Measurements from ENCODE around the gene FSTL4.
"Not testable (repeated sequence)": the region's sequence is repeated elsewhere in the genome, so short reads cannot be mapped to it uniquely, and the experiment has no call there.

Gene FSTL4

DNA sequence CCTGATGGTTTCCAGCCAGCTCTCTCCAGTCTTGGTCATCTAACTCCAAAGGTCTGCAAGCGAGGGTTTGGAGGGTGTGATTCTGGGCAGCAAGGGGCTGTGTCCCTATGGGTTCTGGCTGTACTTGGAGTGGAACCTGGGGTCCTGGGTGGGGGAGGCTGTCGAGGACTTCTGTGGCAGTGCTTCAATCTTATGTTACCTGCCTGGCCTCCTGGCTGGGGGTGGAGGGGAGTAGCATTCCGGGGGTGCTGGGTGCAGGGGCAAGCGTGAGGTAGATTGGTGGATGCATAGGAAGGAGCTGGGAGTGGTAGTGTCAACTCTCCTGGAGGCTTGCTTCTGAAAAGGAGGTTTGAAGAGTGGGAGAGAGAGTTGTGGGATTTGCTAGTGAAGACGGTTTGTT is 417.1 kb downstream of the FSTL4 start:
- DNase-seq (ENCODE audit: low spot score): no peak
- TF ChIP-seq CTCF (IDR thresholded peaks at IDR 0.05; ENCODE audit: borderline replicate concordance, control extremely low read depth, extremely low read depth, insufficient read depth, missing control alignments): no peak
- in situ Hi-C loops (cut with MboI; ENCODE audit: low sequenced_read_pairs, unreplicated experiment): no loop called here

- TF ChIP-seq CTCF (IDR thresholded peaks at IDR 0.05; ENCODE audit: borderline replicate concordance, control extremely low read depth, extremely low read depth, insufficient read depth, missing control alignments): no peak
- DNase-seq (ENCODE audit: low spot score): no peak
- in situ Hi-C loops (cut with MboI; ENCODE audit: low sequenced_read_pairs, unreplicated experiment): no loop called here
Observed at GRCh38 chr5:133193794-133194193, 418.5 kb downstream of the FSTL4 start.

DNA sequence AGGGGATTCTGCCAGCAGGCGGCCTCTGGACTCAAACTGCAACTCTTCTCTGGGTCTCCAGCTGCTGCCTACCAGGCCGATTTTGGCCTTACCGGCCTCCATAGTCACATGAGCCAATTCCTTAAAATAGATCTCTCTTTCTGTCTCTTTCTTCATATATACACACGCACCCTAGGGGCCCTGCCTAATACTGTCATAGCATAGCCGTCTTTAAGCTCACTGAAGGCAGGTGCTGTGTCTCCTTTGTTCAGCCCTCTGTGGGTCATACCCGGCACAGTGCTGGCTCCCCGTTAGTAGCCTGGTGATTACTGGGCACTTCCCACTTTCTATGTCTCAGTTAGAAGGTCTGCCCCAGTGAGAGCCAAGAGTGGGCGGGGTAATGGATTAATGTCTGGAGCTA is 419.6 kb downstream of the FSTL4 start:
- DNase-seq (ENCODE audit: low spot score): no peak
- no peak for TF ChIP-seq CTCF (IDR thresholded peaks at IDR 0.05; ENCODE audit: borderline replicate concordance, control extremely low read depth, extremely low read depth, insufficient read depth, missing control alignments)
- in situ Hi-C loops (cut with MboI; ENCODE audit: low sequenced_read_pairs, unreplicated experiment): no loop called here

DNA sequence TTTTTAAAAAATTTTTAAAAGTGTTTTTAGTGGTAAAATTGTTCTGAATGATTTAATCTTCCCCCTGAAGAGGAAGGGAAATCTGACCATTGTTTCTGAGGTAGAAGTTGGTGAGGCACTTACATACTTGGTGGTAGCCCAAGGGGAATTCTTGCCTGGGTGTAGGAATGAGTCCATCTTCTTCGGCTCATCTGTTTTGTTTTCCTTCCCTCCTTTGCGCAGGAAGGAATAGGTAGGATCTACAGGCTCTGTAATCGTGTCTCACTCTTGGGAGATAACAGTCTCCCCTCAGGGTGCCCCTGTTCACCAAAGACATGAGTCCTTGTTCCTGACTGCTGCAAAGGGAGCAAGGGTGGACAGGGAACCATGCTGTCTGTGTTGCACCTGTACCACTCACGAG is 422.5 kb downstream of the FSTL4 start:
- no peak for TF ChIP-seq CTCF (IDR thresholded peaks at IDR 0.05; ENCODE audit: borderline replicate concordance, control extremely low read depth, extremely low read depth, insufficient read depth, missing control alignments)
- DNase-seq (ENCODE audit: low spot score): peak; percentile 7
- in situ Hi-C loops (cut with MboI; ENCODE audit: low sequenced_read_pairs, unreplicated experiment): no loop called here

- DNase-seq (ENCODE audit: low spot score): no peak
- no peak for TF ChIP-seq CTCF (IDR thresholded peaks at IDR 0.05; ENCODE audit: borderline replicate concordance, control extremely low read depth, extremely low read depth, insufficient read depth, missing control alignments)
- in situ Hi-C loops (cut with MboI; ENCODE audit: low sequenced_read_pairs, unreplicated experiment): no loop called here
Observed at GRCh38 chr5:133179405-133179804, 432.9 kb downstream of the FSTL4 start.

DNA sequence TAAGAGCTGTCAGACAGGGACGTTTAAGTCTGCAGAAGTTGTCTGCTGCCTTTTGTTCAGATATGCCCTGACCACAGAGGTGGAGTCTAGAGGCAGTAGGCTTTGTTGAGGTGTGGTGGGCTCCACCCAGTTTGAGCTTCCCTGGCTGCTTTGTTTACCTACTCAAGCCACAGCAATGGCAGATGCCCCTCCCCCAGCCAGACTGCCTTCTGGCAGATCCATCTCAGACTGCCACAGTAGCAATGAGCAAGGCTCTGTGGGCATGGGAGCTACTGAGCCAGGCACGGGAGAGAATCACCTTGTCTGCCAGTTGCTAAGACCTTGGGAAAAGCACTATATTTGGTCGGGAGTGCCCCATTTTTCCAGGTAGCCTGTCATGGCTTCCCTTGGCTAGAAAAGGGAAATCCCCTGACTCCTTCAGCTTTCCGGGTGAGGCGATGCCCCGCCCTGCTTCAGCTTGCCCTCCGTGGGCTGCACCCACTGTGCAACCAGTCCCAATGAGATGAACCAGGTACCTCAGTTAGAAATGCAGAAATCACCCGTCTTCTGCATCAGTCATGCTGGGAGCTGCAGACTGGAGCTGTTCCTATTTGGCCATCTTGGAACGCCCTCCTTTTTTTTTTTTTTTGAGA is 441.5 kb downstream of the FSTL4 start:
- DNase-seq (ENCODE audit: low spot score); in situ Hi-C loops (cut with MboI; ENCODE audit: low sequenced_read_pairs, unreplicated experiment): not testable (repeated sequence)

- no peak for TF ChIP-seq CTCF (IDR thresholded peaks at IDR 0.05; ENCODE audit: borderline replicate concordance, control extremely low read depth, extremely low read depth, insufficient read depth, missing control alignments)
- no peak for DNase-seq (ENCODE audit: low spot score)
- in situ Hi-C loops (cut with MboI; ENCODE audit: low sequenced_read_pairs, unreplicated experiment): no loop called here
Observed at GRCh38 chr5:133164759-133165158, 447.6 kb downstream of the FSTL4 start.

Measured in GM13976 (cell line).